WTC11 (cell line): Measurements from ENCODE around the gene MUC4. TPM values are rescaled to one million over a fixed set of nuclear protein-coding genes. Genes with fewer than 3 reads are reported as not detected.

Source experiments
- ATAC-seq: fragments of 200-7000 bp; cut with Tn5 transposase; 2 replicates; pipeline ENCODE4 v1.10.0; 2021; ENCODE audit warnings: mild to moderate bottlenecking, moderate library complexity
- CTCF ChIA-PET: fragments of 300-600 bp; sonication (Branson Sonifier 250); formaldehyde crosslinking; loops from one replicate; lab custom pipeline; 2021; ENCODE audit warnings: antibody characterized with exemption; lab: Charles Lee
- POLR2A ChIA-PET: fragments of 350-600 bp; sonication (Branson Sonifier 250); formaldehyde crosslinking; loops from one replicate; lab custom pipeline; 2021; ENCODE audit warnings: antibody characterized with exemption; lab: Charles Lee
- DNase-seq: peaks from one replicate; pipeline ENCODE4 v3.0.0; 2021; ENCODE audit warnings: low spot score
- H3K27ac Mint-ChIP-seq: 2 replicates; pipeline ENCODE4 v1.8.0; 2021; ENCODE audit warnings: mixed read lengths
- H3K27me3 Mint-ChIP-seq: 2 replicates; pipeline ENCODE4 v1.8.0; 2021; ENCODE audit warnings: low read depth, mild to moderate bottlenecking, moderate library complexity, mixed read lengths
- H3K36me3 Mint-ChIP-seq: 2 replicates; pipeline ENCODE4 v1.8.0; 2021; ENCODE audit warnings: mixed read lengths
- H3K4me1 Mint-ChIP-seq: 2 replicates; pipeline ENCODE4 v1.8.0; 2022; ENCODE audit warnings: mixed read lengths
- H3K4me3 Mint-ChIP-seq: 2 replicates; pipeline ENCODE4 v1.8.0; 2021; ENCODE audit warnings: mild to moderate bottlenecking, moderate library complexity, mixed read lengths
- H3K9me3 Mint-ChIP-seq: 2 replicates; pipeline ENCODE4 v1.8.0; 2021; ENCODE audit warnings: mixed read lengths
- KAT7 ChIP-seq: sonication (generic); formaldehyde crosslinking; IDR thresholded peaks from 2 replicates; pipeline ENCODE4 v1.8.1; 2023; ENCODE audit warnings: missing genetic modification reagents, mild to moderate bottlenecking, borderline replicate concordance
- MXD4 ChIP-seq: fragments of 250-450 bp; sonication (Bioruptor Pico); IDR thresholded peaks from 2 replicates; pipeline ENCODE4 v1.8.0; 2021; ENCODE audit warnings: mild to moderate bottlenecking, moderate library complexity, borderline replicate concordance
- NFATC4 ChIP-seq: fragments of 250-450 bp; sonication (Bioruptor Pico); IDR thresholded peaks from 2 replicates; pipeline ENCODE4 v1.9.0; 2021; ENCODE audit warnings: mild to moderate bottlenecking
- NR1H2 ChIP-seq: sonication (generic); formaldehyde crosslinking; IDR thresholded peaks from 2 replicates; pipeline ENCODE4 v1.9.0; 2021; ENCODE audit warnings: mild to moderate bottlenecking, moderate library complexity, missing genetic modification reagents
- RORB ChIP-seq: fragments of 250-450 bp; sonication (Bioruptor Pico); IDR thresholded peaks from 2 replicates; pipeline ENCODE4 v1.9.0; 2021; ENCODE audit warnings: mild to moderate bottlenecking
- SMAD4 ChIP-seq: sonication (generic); formaldehyde crosslinking; IDR thresholded peaks from 2 replicates; pipeline ENCODE4 v1.8.0; 2022; ENCODE audit warnings: mild to moderate bottlenecking, missing genetic modification reagents
- TCF7 ChIP-seq: sonication (generic); formaldehyde crosslinking; IDR thresholded peaks from 2 replicates; pipeline ENCODE4 v1.8.0; 2022; ENCODE audit warnings: mild to moderate bottlenecking, low read depth, missing genetic modification reagents, moderate library complexity
- ZNF219 ChIP-seq: sonication (generic); formaldehyde crosslinking; IDR thresholded peaks from 2 replicates; pipeline ENCODE4 v1.8.0; 2023; ENCODE audit warnings: missing genetic modification reagents, mild to moderate bottlenecking, borderline replicate concordance
- ZNF232 ChIP-seq: sonication (generic); formaldehyde crosslinking; IDR thresholded peaks from 2 replicates; pipeline ENCODE4 v1.8.0; 2022; ENCODE audit warnings: mild to moderate bottlenecking, missing genetic modification reagents
- ZNF396 ChIP-seq: fragments of 250-450 bp; sonication (Bioruptor Pico); IDR thresholded peaks from 2 replicates; pipeline ENCODE4 v1.8.0; 2021; ENCODE audit warnings: mild to moderate bottlenecking, moderate library complexity, borderline replicate concordance
- ZNF671 ChIP-seq: fragments of 250-450 bp; sonication (Bioruptor Pico); IDR thresholded peaks from 2 replicates; pipeline ENCODE4 v1.8.0; 2021; ENCODE audit warnings: mild to moderate bottlenecking
- total RNA-seq: library from RNA; stranded (reverse); gene quantifications from 3 replicates; pipeline ENCODE4 v1.2.3, GENCODE V29; 2021
- TF ChIP-seq, protein P1 (sequence below): sonication (generic); formaldehyde crosslinking; IDR thresholded peaks from 2 replicates; pipeline ENCODE4 v1.8.0; 2022; ENCODE audit warnings: missing genetic modification reagents
- TF ChIP-seq, protein P2 (sequence below): sonication (generic); formaldehyde crosslinking; conservative IDR thresholded peaks from 2 replicates; pipeline ENCODE4 v1.8.1; 2022; ENCODE audit warnings: mild to moderate bottlenecking, missing genetic modification reagents
- TF ChIP-seq, protein P3 (sequence below): fragments of 250-450 bp; sonication (Bioruptor Pico); IDR thresholded peaks from 2 replicates; pipeline ENCODE4 v2.1.2; 2022; ENCODE audit warnings: mild to moderate bottlenecking, moderate library complexity
- TF ChIP-seq, protein P4 (sequence below): sonication (generic); formaldehyde crosslinking; IDR thresholded peaks from 2 replicates; pipeline ENCODE4 v1.8.1; 2023; ENCODE audit warnings: mild to moderate bottlenecking, missing genetic modification reagents
- TF ChIP-seq, protein P5 (sequence below): sonication (generic); formaldehyde crosslinking; IDR thresholded peaks from 2 replicates; pipeline ENCODE4 v1.8.1; 2022; ENCODE audit warnings: mild to moderate bottlenecking, moderate library complexity, missing genetic modification reagents

MUC4 gene
- total RNA-seq, 1 experiment from 2014 or later: 2.1 TPM

DNA sequence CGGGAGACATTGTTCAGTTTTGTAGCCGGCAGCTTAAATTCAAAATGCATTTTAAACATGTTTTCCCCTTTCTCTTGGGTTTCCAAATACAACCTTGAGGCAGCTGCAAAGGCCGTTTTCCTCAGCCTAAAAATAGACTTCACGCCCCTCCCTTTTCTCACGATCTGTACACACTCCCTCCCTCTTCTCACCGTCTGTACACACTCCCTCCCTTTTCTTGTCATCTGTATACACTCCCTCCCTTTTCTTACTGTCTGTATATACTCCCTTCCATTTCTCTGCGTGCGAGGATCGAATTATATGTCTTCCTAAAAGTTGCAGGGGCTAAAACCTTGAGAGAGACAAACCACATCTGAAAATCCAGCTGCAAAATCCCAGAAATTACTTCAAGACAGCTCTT lies 8.9 kb downstream of the MUC4 start (continued):
- TF ChIP-seq, protein P1, sequence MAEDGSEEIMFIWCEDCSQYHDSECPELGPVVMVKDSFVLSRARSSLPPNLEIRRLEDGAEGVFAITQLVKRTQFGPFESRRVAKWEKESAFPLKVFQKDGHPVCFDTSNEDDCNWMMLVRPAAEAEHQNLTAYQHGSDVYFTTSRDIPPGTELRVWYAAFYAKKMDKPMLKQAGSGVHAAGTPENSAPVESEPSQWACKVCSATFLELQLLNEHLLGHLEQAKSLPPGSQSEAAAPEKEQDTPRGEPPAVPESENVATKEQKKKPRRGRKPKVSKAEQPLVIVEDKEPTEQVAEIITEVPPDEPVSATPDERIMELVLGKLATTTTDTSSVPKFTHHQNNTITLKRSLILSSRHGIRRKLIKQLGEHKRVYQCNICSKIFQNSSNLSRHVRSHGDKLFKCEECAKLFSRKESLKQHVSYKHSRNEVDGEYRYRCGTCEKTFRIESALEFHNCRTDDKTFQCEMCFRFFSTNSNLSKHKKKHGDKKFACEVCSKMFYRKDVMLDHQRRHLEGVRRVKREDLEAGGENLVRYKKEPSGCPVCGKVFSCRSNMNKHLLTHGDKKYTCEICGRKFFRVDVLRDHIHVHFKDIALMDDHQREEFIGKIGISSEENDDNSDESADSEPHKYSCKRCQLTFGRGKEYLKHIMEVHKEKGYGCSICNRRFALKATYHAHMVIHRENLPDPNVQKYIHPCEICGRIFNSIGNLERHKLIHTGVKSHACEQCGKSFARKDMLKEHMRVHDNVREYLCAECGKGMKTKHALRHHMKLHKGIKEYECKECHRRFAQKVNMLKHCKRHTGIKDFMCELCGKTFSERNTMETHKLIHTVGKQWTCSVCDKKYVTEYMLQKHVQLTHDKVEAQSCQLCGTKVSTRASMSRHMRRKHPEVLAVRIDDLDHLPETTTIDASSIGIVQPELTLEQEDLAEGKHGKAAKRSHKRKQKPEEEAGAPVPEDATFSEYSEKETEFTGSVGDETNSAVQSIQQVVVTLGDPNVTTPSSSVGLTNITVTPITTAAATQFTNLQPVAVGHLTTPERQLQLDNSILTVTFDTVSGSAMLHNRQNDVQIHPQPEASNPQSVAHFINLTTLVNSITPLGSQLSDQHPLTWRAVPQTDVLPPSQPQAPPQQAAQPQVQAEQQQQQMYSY: no peak
- TF ChIP-seq, protein P2, sequence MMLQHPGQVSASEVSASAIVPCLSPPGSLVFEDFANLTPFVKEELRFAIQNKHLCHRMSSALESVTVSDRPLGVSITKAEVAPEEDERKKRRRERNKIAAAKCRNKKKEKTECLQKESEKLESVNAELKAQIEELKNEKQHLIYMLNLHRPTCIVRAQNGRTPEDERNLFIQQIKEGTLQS (CRISPR knock-in tag): no peak

DNA sequence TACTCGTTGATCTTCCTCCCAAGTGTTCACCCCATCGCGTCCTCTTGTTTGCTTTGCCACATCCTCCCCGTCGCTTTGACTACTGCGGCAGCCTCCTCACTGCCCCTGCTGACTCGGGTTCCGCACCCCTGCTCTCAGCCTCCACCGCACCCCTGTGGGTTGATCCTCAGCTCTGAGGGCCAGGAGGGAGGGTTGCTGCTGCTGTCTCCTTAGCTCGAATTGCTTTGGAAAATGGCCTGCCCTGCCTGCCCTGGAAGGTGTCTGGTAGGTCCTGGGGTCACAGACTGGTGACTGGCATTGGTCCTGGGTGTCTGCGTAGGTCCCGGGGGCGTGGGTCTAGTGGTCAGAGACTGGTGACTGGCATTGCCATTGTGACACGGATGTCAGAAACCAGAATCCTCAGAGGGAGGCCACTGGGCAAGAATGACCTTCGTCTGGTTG lies 9.4 kb downstream of the MUC4 start:
- Mint-ChIP-seq H3K4me1 (peaks cover 65% of the 10 kb centered on the region), H3K27ac (peak overlapping the region; percentile 12; the same call in 1 of the 2 replicates), H3K27me3 (peaks cover 4% of the 10 kb centered on the region), H3K4me3 (no peak overlapping the region), H3K36me3 (no peaks in the 10 kb centered on the region), H3K9me3 (no peaks in the 10 kb centered on the region)
- ChIA-PET CTCF (interaction anchor here (0.9 to 3.2 kb wide), 3 partner anchors 48 to 93 kb away, joined by 3 to 15 read pairs (median 4); no protein-coding TSS in a partner anchor), POLR2A (no interaction called here)
- DNase-seq: no peak
- ATAC-seq: no peak
- TF ChIP-seq ZNF219 (CRISPR knock-in tag): no peak
- TF ChIP-seq NR1H2: no peak
- TF ChIP-seq SMAD4 (CRISPR knock-in tag): no peak
- TF ChIP-seq NFATC4 (CRISPR knock-in tag): no peak
- no peak for TF ChIP-seq KAT7 (CRISPR knock-in tag)
- TF ChIP-seq, protein P3, sequence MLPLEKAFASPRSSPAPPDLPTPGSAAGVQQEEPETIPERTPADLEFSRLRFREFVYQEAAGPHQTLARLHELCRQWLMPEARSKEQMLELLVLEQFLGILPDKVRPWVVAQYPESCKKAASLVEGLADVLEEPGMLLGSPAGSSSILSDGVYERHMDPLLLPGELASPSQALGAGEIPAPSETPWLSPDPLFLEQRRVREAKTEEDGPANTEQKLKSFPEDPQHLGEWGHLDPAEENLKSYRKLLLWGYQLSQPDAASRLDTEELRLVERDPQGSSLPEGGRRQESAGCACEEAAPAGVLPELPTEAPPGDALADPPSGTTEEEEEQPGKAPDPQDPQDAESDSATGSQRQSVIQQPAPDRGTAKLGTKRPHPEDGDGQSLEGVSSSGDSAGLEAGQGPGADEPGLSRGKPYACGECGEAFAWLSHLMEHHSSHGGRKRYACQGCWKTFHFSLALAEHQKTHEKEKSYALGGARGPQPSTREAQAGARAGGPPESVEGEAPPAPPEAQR: no peak
- no peak for TF ChIP-seq ZNF396 (CRISPR knock-in tag)
- no peak for TF ChIP-seq ZNF671
- TF ChIP-seq, protein P4, sequence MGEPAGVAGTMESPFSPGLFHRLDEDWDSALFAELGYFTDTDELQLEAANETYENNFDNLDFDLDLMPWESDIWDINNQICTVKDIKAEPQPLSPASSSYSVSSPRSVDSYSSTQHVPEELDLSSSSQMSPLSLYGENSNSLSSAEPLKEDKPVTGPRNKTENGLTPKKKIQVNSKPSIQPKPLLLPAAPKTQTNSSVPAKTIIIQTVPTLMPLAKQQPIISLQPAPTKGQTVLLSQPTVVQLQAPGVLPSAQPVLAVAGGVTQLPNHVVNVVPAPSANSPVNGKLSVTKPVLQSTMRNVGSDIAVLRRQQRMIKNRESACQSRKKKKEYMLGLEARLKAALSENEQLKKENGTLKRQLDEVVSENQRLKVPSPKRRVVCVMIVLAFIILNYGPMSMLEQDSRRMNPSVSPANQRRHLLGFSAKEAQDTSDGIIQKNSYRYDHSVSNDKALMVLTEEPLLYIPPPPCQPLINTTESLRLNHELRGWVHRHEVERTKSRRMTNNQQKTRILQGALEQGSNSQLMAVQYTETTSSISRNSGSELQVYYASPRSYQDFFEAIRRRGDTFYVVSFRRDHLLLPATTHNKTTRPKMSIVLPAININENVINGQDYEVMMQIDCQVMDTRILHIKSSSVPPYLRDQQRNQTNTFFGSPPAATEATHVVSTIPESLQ (CRISPR knock-in tag): no peak
- no peak for TF ChIP-seq RORB (CRISPR knock-in tag)
- TF ChIP-seq, protein P5, sequence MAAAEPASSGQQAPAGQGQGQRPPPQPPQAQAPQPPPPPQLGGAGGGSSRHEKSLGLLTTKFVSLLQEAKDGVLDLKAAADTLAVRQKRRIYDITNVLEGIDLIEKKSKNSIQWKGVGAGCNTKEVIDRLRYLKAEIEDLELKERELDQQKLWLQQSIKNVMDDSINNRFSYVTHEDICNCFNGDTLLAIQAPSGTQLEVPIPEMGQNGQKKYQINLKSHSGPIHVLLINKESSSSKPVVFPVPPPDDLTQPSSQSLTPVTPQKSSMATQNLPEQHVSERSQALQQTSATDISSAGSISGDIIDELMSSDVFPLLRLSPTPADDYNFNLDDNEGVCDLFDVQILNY (CRISPR knock-in tag): no peak
- TF ChIP-seq TCF7 (CRISPR knock-in tag): no peak
- TF ChIP-seq ZNF232 (CRISPR knock-in tag): no peak
- no peak for TF ChIP-seq MXD4 (CRISPR knock-in tag)
- TF ChIP-seq, protein P1: no peak
